ENCODE data around the gene NFYA. TPM values are rescaled to one million over a fixed set of nuclear protein-coding genes. Genes with fewer than 3 reads are reported as not detected.

The NFYA gene
- total and polyA plus RNA-seq, 2 of the 13 experiments (the other 11 are each of a cell fraction or from before 2014, with no cell fraction given) = 16.0 to 22.9 TPM

- TF ChIP-seq DPF2 (CRISPR knock-in tag; IDR thresholded peaks at IDR 0.05; ENCODE audit: borderline replicate concordance, low read depth) (peak; percentile 63; the same call in 1 of the 2 replicates), NFAT5 (CRISPR knock-in tag; IDR thresholded peaks at IDR 0.05) (no peak; the same call in 1 of the 2 replicates), ZNF737 (CRISPR knock-in tag; IDR thresholded peaks at IDR 0.05; ENCODE audit: borderline replicate concordance) (no peak), ZNF800 (CRISPR knock-in tag; IDR thresholded peaks at IDR 0.05) (peak; percentile 53; the same call in 1 of the 2 replicates), CBX2 (IDR thresholded peaks at IDR 0.05; ENCODE audit: low read depth, low read length) (no peak), CBX2 (CRISPR knock-in tag; IDR thresholded peaks at IDR 0.05; ENCODE audit: low read depth) (no peak), ZSCAN31 (CRISPR knock-in tag; IDR thresholded peaks at IDR 0.05; ENCODE audit: low read depth) (peak; percentile 79), NRL (CRISPR knock-in tag; IDR thresholded peaks at IDR 0.05; ENCODE audit: borderline replicate concordance) (peak; percentile 39; the same call in 1 of the 2 replicates), KLF13 (CRISPR knock-in tag; IDR thresholded peaks at IDR 0.05) (no peak), SETDB1 (CRISPR knock-in tag; IDR thresholded peaks at IDR 0.05; ENCODE audit: borderline replicate concordance) (no peak), FUBP1 (CRISPR knock-in tag; IDR thresholded peaks at IDR 0.05; ENCODE audit: borderline replicate concordance) (0 out of 2 replicates have a peak, but pooled peaks have one; percentile 72), PRMT3 (CRISPR knock-in tag; IDR thresholded peaks at IDR 0.05; ENCODE audit: borderline replicate concordance, low read depth) (no peak), TFDP1 (CRISPR knock-in tag; IDR thresholded peaks at IDR 0.05; ENCODE audit: borderline replicate concordance) (no peak), ZNF652 (CRISPR knock-in tag; IDR thresholded peaks at IDR 0.05; ENCODE audit: borderline replicate concordance, low read depth) (peak; percentile 82), ZKSCAN5 (CRISPR knock-in tag; IDR thresholded peaks at IDR 0.05) (peak; percentile 91), ZGPAT (CRISPR knock-in tag; IDR thresholded peaks at IDR 0.05) (peak; percentile 84)
These were observed 32.5 kb upstream of the NFYA start (continued) for GRCh38 chr6:41040101-41040939.
